GM12878 (cell line): ENCODE measurements around the gene KCNMB3. TPM values are rescaled to one million over a fixed set of nuclear protein-coding genes. Genes with fewer than 3 reads are reported as not detected.

Experiments used
- BCL3 ChIP-seq: IDR thresholded peaks from 2 replicates; pipeline ENCODE4 v1.6.1; 2011; ENCODE audit warnings: borderline replicate concordance, low read depth, mild to moderate bottlenecking, moderate library complexity, low read length; ENCODE audit not compliant: insufficient read depth, poor library complexity, severe bottlenecking
- IRF4 ChIP-seq: IDR thresholded peaks from 2 replicates; pipeline ENCODE4 v1.6.1; 2011; ENCODE audit warnings: low read depth, low read length
- MEF2B ChIP-seq: fragments of 450-650 bp; IDR thresholded peaks from 2 replicates; pipeline ENCODE4 v1.6.1; 2018; ENCODE audit warnings: mild to moderate bottlenecking, moderate library complexity; ENCODE audit not compliant: partially characterized antibody, poor library complexity, severe bottlenecking
- PKNOX1 ChIP-seq: fragments of 450-650 bp; IDR thresholded peaks from 2 replicates; pipeline ENCODE4 v1.6.1; 2016; ENCODE audit warnings: mild to moderate bottlenecking
- USF1 ChIP-seq: IDR thresholded peaks from 2 replicates; pipeline ENCODE4 v1.6.1; 2011; ENCODE audit warnings: borderline replicate concordance, low read depth, mild to moderate bottlenecking, moderate library complexity, mixed read lengths, low read length; ENCODE audit not compliant: insufficient read depth; ENCODE audit errors: extremely low read length
- polyA plus RNA-seq, 11 experiments: library from polyadenylated mRNA; depleted of rRNA in 4 of 11; unstranded in 6 of 11; stranded (reverse) in 5 of 11; fragments of >200 nt; fragmentation: Nextera tagmentation in 4 of 11; fragmentation: Illumina TruSeq in 1 of 11; extraction: Ambion mirVana in 4 of 11; extraction: Trizol in 1 of 11; gene quantifications; 1 replicate in 1 of 11; 2 replicates in 10 of 11; pipeline versions ENCODE4 v1.2.1 to v1.2.3, GENCODE V29; 2011 to 2016; ENCODE audit warnings: inconsistent platforms in 2 of 11, missing spikeins in 2 of 11, low read depth in 1 of 11
- total RNA-seq, 4 experiments: library from RNA; depleted of rRNA in 3 of 4; stranded (reverse); fragments of >200 nt in 3 of 4; fragmentation: Illumina TruSeq in 1 of 4; extraction: Trizol in 1 of 4; gene quantifications; 2 replicates each; pipeline versions ENCODE4 v1.2.1 to v1.2.3, GENCODE V29; 2013 to 2021

The KCNMB3 gene
- total and polyA plus RNA-seq, 10 of the 15 experiments (the other 5 are each of a cell fraction or from before 2014, with no cell fraction given), result 0.20 to 4.6 (median 2.2) TPM

- TF ChIP-seq BCL3 (no peak), PKNOX1 (no peak), IRF4 (no peak), MEF2B (no peak), USF1 (no peak)
These were observed 56.0 kb downstream of the KCNMB3 start (continued) for GRCh38 chr3:179194931-179195330.

Other genes with a start within 250 kb of the KCNMB3 start
- 13.4 and 16.5 TPM in 2 replicates for gene ZMAT3, start 179.3 kb downstream of the KCNMB3 start, total RNA-seq (2014; rRNA removed)
- gene ZMAT3, start 179.3 kb downstream of the KCNMB3 start, total RNA-seq (2014; rRNA removed; fragmentation: Illumina TruSeq; extraction: Trizol), result 24.3 and 27.2 TPM in 2 replicates
- 41.7 and 46.8 TPM in 2 replicates for gene ZMAT3, start 179.3 kb downstream of the KCNMB3 start, total RNA-seq (2021)
- gene ZMAT3, start 179.3 kb downstream of the KCNMB3 start, polyA plus RNA-seq (2011; rRNA removed), result 55.9 and 71.3 TPM in 2 replicates
- gene ZMAT3, start 179.3 kb downstream of the KCNMB3 start, polyA plus RNA-seq (2014; fragmentation: Illumina TruSeq; extraction: Trizol), result 31.8 and 39.9 TPM in 2 replicates
- 10 to 100 TPM in 1 of 2 experiments, 1 to 10 TPM in 1; 6.2 to 10.4 TPM for gene ZMAT3, start 179.3 kb downstream of the KCNMB3 start, polyA plus RNA-seq (2014; fragmentation: Nextera tagmentation; extraction: Ambion mirVana)
- 17.0 and 22.3 TPM in 2 replicates for gene ZMAT3, start 179.3 kb downstream of the KCNMB3 start, polyA plus RNA-seq (2014; rRNA removed)
- 10 to 100 TPM; 27.3 to 30.8 TPM for gene ZMAT3, start 179.3 kb downstream of the KCNMB3 start, polyA plus RNA-seq (2016; fragmentation: Nextera tagmentation; extraction: Ambion mirVana)
- gene PIK3CA, start 102.8 kb downstream of the KCNMB3 start, total RNA-seq (2014; rRNA removed), result 10.8 and 13.9 TPM in 2 replicates
- gene PIK3CA, start 102.8 kb downstream of the KCNMB3 start, total RNA-seq (2014; rRNA removed; fragmentation: Illumina TruSeq; extraction: Trizol), result 18.6 and 18.7 TPM in 2 replicates
- 16.9 and 17.4 TPM in 2 replicates for gene PIK3CA, start 102.8 kb downstream of the KCNMB3 start, total RNA-seq (2021)
- gene PIK3CA, start 102.8 kb downstream of the KCNMB3 start, polyA plus RNA-seq (2011; rRNA removed), result 15.7 and 28.9 TPM in 2 replicates
- gene PIK3CA, start 102.8 kb downstream of the KCNMB3 start, polyA plus RNA-seq (2014; fragmentation: Illumina TruSeq; extraction: Trizol), result 13.3 and 15.3 TPM in 2 replicates
- gene PIK3CA, start 102.8 kb downstream of the KCNMB3 start, polyA plus RNA-seq (2014; fragmentation: Nextera tagmentation; extraction: Ambion mirVana), result 1 to 10 TPM; 3.0 to 4.1 TPM
- gene PIK3CA, start 102.8 kb downstream of the KCNMB3 start, polyA plus RNA-seq (2014; rRNA removed), result 6.7 and 7.0 TPM in 2 replicates
- 1 to 10 TPM; 3.5 to 7.2 TPM for gene PIK3CA, start 102.8 kb downstream of the KCNMB3 start, polyA plus RNA-seq (2016; fragmentation: Nextera tagmentation; extraction: Ambion mirVana)
- gene ZNF639, start 71.9 kb upstream of the KCNMB3 start, total RNA-seq (2014; rRNA removed), result 46.9 and 56.6 TPM in 2 replicates
- gene ZNF639, start 71.9 kb upstream of the KCNMB3 start, total RNA-seq (2014; rRNA removed; fragmentation: Illumina TruSeq; extraction: Trizol), result 49.0 and 50.2 TPM in 2 replicates
- 39.0 and 42.2 TPM in 2 replicates for gene ZNF639, start 71.9 kb upstream of the KCNMB3 start, total RNA-seq (2021)
- 19.6 and 27.3 TPM in 2 replicates for gene ZNF639, start 71.9 kb upstream of the KCNMB3 start, polyA plus RNA-seq (2011; rRNA removed)
- 61.2 and 78.4 TPM in 2 replicates for gene ZNF639, start 71.9 kb upstream of the KCNMB3 start, polyA plus RNA-seq (2014; fragmentation: Illumina TruSeq; extraction: Trizol)
- gene ZNF639, start 71.9 kb upstream of the KCNMB3 start, polyA plus RNA-seq (2014; fragmentation: Nextera tagmentation; extraction: Ambion mirVana), result 10 to 100 TPM; 16.3 to 17.7 TPM
- 28.2 and 38.5 TPM in 2 replicates for gene ZNF639, start 71.9 kb upstream of the KCNMB3 start, polyA plus RNA-seq (2014; rRNA removed)
- gene ZNF639, start 71.9 kb upstream of the KCNMB3 start, polyA plus RNA-seq (2016; fragmentation: Nextera tagmentation; extraction: Ambion mirVana), result 10 to 100 TPM; 26.9 to 32.0 TPM
- 51.5 and 67.2 TPM in 2 replicates for gene MFN1, start 96.6 kb upstream of the KCNMB3 start, total RNA-seq (2014; rRNA removed)
- 40.9 and 43.6 TPM in 2 replicates for gene MFN1, start 96.6 kb upstream of the KCNMB3 start, total RNA-seq (2014; rRNA removed; fragmentation: Illumina TruSeq; extraction: Trizol)
- gene MFN1, start 96.6 kb upstream of the KCNMB3 start, total RNA-seq (2021), result 53.4 and 55.2 TPM in 2 replicates
- gene MFN1, start 96.6 kb upstream of the KCNMB3 start, polyA plus RNA-seq (2011; rRNA removed), result 120 and 217 TPM in 2 replicates
- 35.9 and 53.1 TPM in 2 replicates for gene MFN1, start 96.6 kb upstream of the KCNMB3 start, polyA plus RNA-seq (2014; fragmentation: Illumina TruSeq; extraction: Trizol)
- gene MFN1, start 96.6 kb upstream of the KCNMB3 start, polyA plus RNA-seq (2014; fragmentation: Nextera tagmentation; extraction: Ambion mirVana), result 10 to 100 TPM; 14.4 to 15.9 TPM
- 38.7 and 46.8 TPM in 2 replicates for gene MFN1, start 96.6 kb upstream of the KCNMB3 start, polyA plus RNA-seq (2014; rRNA removed)
- gene MFN1, start 96.6 kb upstream of the KCNMB3 start, polyA plus RNA-seq (2016; fragmentation: Nextera tagmentation; extraction: Ambion mirVana), result 10 to 100 TPM; 34.3 to 34.6 TPM
- 1.9 and 3.0 TPM in 2 replicates for gene GNB4, start 200.4 kb upstream of the KCNMB3 start, total RNA-seq (2014; rRNA removed)
- gene GNB4, start 200.4 kb upstream of the KCNMB3 start, total RNA-seq (2014; rRNA removed; fragmentation: Illumina TruSeq; extraction: Trizol), result 2.3 and 3.4 TPM in 2 replicates
- 2.4 and 3.1 TPM in 2 replicates for gene GNB4, start 200.4 kb upstream of the KCNMB3 start, total RNA-seq (2021)
- 0.14 and 0.20 TPM in 2 replicates for gene GNB4, start 200.4 kb upstream of the KCNMB3 start, polyA plus RNA-seq (2011; rRNA removed)
- 2.1 and 2.6 TPM in 2 replicates for gene GNB4, start 200.4 kb upstream of the KCNMB3 start, polyA plus RNA-seq (2014; fragmentation: Illumina TruSeq; extraction: Trizol)
- 1 to 10 TPM in 1 of 2 experiments, under 1 TPM in 1; 0.91 to 1.0 TPM for gene GNB4, start 200.4 kb upstream of the KCNMB3 start, polyA plus RNA-seq (2014; fragmentation: Nextera tagmentation; extraction: Ambion mirVana)
- 1.6 and 1.7 TPM in 2 replicates for gene GNB4, start 200.4 kb upstream of the KCNMB3 start, polyA plus RNA-seq (2014; rRNA removed)
- 1 to 10 TPM; 1.3 to 2.6 TPM for gene GNB4, start 200.4 kb upstream of the KCNMB3 start, polyA plus RNA-seq (2016; fragmentation: Nextera tagmentation; extraction: Ambion mirVana)